NCI-H1417 treated with DMSO at 0.1 percent for 48 hours (cell line): ENCODE data around the gene RNGTT.
"Not testable (repeated sequence)": the region's sequence is repeated elsewhere in the genome, so short reads cannot be mapped to it uniquely, and the experiment has no call there.

Experiments used
- DNase-seq: peaks from one replicate; lab custom pipeline; 2025; lab: John Stamatoyannopoulos, UW

Gene RNGTT

GRCh38 chr6:88864359-88865054 is 98.9 kb downstream of the RNGTT start:
- DNase-seq, result no peak

GRCh38 chr6:88860310-88860709 is 103.1 kb downstream of the RNGTT start:
- DNase-seq, result no peak

GRCh38 chr6:88858455-88858854 is 105.0 kb downstream of the RNGTT start:
- DNase-seq, result no peak

GRCh38 chr6:88856566-88856965 is 106.9 kb downstream of the RNGTT start:
- DNase-seq, result no peak

- no peak for DNase-seq
These were observed 107.8 kb downstream of the RNGTT start for GRCh38 chr6:88855541-88856147.

GRCh38 chr6:88852775-88853174 is 110.6 kb downstream of the RNGTT start:
- no peak for DNase-seq

GRCh38 chr6:88852000-88852399 is 111.4 kb downstream of the RNGTT start:
- no peak for DNase-seq

GRCh38 chr6:88848870-88849269 is 114.5 kb downstream of the RNGTT start:
- DNase-seq, result no peak

- DNase-seq, result no peak
These were observed 120.4 kb downstream of the RNGTT start for GRCh38 chr6:88843040-88843439.

GRCh38 chr6:88842320-88842719 is 121.1 kb downstream of the RNGTT start:
- no peak for DNase-seq

GRCh38 chr6:88840796-88841539 is 122.5 kb downstream of the RNGTT start:
- DNase-seq, result no peak

GRCh38 chr6:88840289-88840688 is 123.1 kb downstream of the RNGTT start:
- no peak for DNase-seq

GRCh38 chr6:88839280-88839679 is 124.1 kb downstream of the RNGTT start:
- DNase-seq, result no peak

- DNase-seq, result no peak
These were observed 128.2 kb downstream of the RNGTT start for GRCh38 chr6:88835210-88835609.

- not testable (repeated sequence) for DNase-seq
These were observed 130.3 kb downstream of the RNGTT start for GRCh38 chr6:88833071-88833470.

- DNase-seq, result not testable (repeated sequence)
These were observed 135.8 kb downstream of the RNGTT start for GRCh38 chr6:88827599-88827998.

- DNase-seq, result no peak
These were observed 137.6 kb downstream of the RNGTT start for GRCh38 chr6:88825856-88826255.

GRCh38 chr6:88823998-88824397 is 139.4 kb downstream of the RNGTT start:
- DNase-seq, result no peak

- DNase-seq, result no peak
These were observed 147.9 kb downstream of the RNGTT start for GRCh38 chr6:88815491-88815890.

GRCh38 chr6:88814909-88815308 is 148.5 kb downstream of the RNGTT start:
- no peak for DNase-seq

GRCh38 chr6:88813045-88813444 is 150.4 kb downstream of the RNGTT start:
- DNase-seq, result no peak

- no peak for DNase-seq
These were observed 152.7 kb downstream of the RNGTT start for GRCh38 chr6:88810701-88811100.

- no peak for DNase-seq
These were observed 153.3 kb downstream of the RNGTT start for GRCh38 chr6:88810089-88810488.
